ENCODE results near the gene TMEM218. TPM values are rescaled to one million over a fixed set of nuclear protein-coding genes. Genes with fewer than 3 reads are reported as not detected.

Gene TMEM218
- total and polyA plus RNA-seq, 2 donors (not counting 1 experiment from before 2014, with no cell fraction given), result 20.7 to 31.7 TPM

DNA sequence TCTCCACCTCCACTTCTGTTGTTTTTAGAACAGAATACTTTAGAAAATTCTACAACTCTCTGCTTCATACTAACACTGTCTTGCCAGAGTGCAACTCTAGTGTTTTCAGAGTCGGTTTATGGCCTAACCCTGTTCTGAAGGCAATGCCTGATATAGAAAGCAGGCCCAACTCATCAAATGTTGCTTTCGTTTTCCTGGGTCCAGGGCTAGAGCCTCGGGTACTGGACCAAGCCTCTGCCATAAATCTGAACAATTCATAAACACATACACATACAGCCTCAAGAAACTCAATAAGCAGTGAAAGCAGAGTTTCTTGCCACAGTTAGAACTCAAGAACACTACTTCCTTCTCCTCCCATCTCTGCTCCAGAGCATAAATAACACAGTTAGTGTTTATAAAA, 9.8 kb downstream of the TMEM218 start:
- intact Hi-C loops (cut with micrococcal nuclease), result no loop called here
- Histone ChIP-seq H4K20me1 (ENCODE audit: control insufficient read depth, insufficient read depth, low read length, poor library complexity, severe bottlenecking) (no peaks in the 10 kb centered on the region), H3K27me3 (replicated peaks in 1 of 4; ENCODE audit: control extremely low read depth in 1 of 4, control insufficient read depth in 3 of 4, insufficient read depth in 4 of 4, low read length in 3 of 4) (no peaks in the 10 kb centered on the region), H3K79me2 (ENCODE audit: control insufficient read depth, insufficient read depth, low read length) (peaks cover 35% of the 10 kb centered on the region), H2AFZ (ENCODE audit: insufficient read depth, low read depth, low read length, poor library complexity, severe bottlenecking) (no peak overlapping the region), H3K9ac (ENCODE audit: low read length) (no peak overlapping the region), H3K4me1 (ENCODE audit: control insufficient read depth in 2 of 2, insufficient read depth in 2 of 2, low read length in 2 of 2) (no peaks in the 10 kb centered on the region), H3K36me3 (replicated peaks in 1 of 2; ENCODE audit: control extremely low read depth in 1 of 2, control insufficient read depth in 1 of 2, extremely low read depth in 1 of 2, insufficient read depth in 2 of 2, low read length in 1 of 2) (peaks cover 17 to 40% of the 10 kb centered on the region in 2 experiments), H3K4me3 (ENCODE audit: control extremely low read depth in 1 of 5, extremely low read depth in 1 of 5, insufficient read depth in 1 of 5, low read depth in 2 of 5, low read length in 4 of 5) (no peak overlapping the region), H3K9me3 (ENCODE audit: control extremely low read depth in 1 of 3, control insufficient read depth in 2 of 3, insufficient read depth in 1 of 3, low read length in 2 of 3) (peaks cover 0 to 1% (median 0%) of the 10 kb centered on the region in 3 donors), H3K27ac (ENCODE audit: low read length in 2 of 2) (no peak overlapping the region), H3K4me2 (replicated peaks; ENCODE audit: low read depth, low read length, poor library complexity, severe bottlenecking) (no peak overlapping the region)
- TF ChIP-seq, protein P1, sequence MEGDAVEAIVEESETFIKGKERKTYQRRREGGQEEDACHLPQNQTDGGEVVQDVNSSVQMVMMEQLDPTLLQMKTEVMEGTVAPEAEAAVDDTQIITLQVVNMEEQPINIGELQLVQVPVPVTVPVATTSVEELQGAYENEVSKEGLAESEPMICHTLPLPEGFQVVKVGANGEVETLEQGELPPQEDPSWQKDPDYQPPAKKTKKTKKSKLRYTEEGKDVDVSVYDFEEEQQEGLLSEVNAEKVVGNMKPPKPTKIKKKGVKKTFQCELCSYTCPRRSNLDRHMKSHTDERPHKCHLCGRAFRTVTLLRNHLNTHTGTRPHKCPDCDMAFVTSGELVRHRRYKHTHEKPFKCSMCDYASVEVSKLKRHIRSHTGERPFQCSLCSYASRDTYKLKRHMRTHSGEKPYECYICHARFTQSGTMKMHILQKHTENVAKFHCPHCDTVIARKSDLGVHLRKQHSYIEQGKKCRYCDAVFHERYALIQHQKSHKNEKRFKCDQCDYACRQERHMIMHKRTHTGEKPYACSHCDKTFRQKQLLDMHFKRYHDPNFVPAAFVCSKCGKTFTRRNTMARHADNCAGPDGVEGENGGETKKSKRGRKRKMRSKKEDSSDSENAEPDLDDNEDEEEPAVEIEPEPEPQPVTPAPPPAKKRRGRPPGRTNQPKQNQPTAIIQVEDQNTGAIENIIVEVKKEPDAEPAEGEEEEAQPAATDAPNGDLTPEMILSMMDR (IDR thresholded peaks at IDR 0.05), result no peak
- no peak for TF ChIP-seq EZH2 (IDR thresholded peaks at IDR 0.05; ENCODE audit: borderline replicate concordance, insufficient read depth, low read depth, low read length, poor library complexity, severe bottlenecking)
- Mint-ChIP-seq H3K4me3 (no peak overlapping the region), H3K27ac (no peak overlapping the region), H3K27me3 (no peaks in the 10 kb centered on the region), H3K4me1 (no peaks in the 10 kb centered on the region), H3K9me3 (ENCODE audit: insufficient read depth) (no peaks in the 10 kb centered on the region)
- DNase-seq, result no peak
- ChIA-PET POLR2A (no interaction called here), CTCF (no interaction called here)
- WGBS (ENCODE audit: insufficient coverage), result 97% methylated on average over 3 of the region's 3 CpGs
- no peak for ATAC-seq (ENCODE audit: low read depth)

DNA sequence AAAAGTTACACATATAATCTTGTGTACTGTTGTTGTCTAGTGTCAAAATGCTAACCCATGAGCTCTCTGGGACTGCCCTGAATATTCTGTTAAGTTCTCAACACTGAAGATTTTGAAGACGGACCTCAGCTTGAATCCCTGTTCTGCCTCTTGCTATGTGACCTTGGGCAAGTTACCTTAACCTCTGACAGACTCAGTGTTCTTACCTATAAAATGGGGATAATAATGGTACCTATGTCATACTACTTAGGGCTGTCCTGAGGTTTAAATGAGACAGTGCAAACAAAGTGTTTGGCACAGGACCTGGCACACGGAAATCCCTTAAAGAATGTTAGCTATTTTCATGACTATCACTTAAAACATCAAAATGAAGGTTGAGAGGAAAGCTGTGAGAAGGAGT, 11.3 kb downstream of the TMEM218 start:
- POLR2A ChIA-PET, result no interaction called here
- WGBS (ENCODE audit: insufficient coverage), result 100% methylated on average over 1 of the region's 2 CpGs
- H3K36me3 ChIP-seq (replicated peaks in 1 of 2; ENCODE audit: control extremely low read depth in 1 of 2, control insufficient read depth in 1 of 2, extremely low read depth in 1 of 2, insufficient read depth in 2 of 2, low read length in 1 of 2), result peaks cover 17 to 40% of the 10 kb centered on the region in 2 experiments
- peaks cover 25% of the 10 kb centered on the region for H3K79me2 ChIP-seq (ENCODE audit: control insufficient read depth, insufficient read depth, low read length)
- H3K9ac ChIP-seq (ENCODE audit: low read length), result no peak overlapping the region
- H2AFZ ChIP-seq (ENCODE audit: insufficient read depth, low read depth, low read length, poor library complexity, severe bottlenecking), result no peak overlapping the region
- TF ChIP-seq, protein P1 (IDR thresholded peaks at IDR 0.05), result no peak
- TF ChIP-seq EZH2 (IDR thresholded peaks at IDR 0.05; ENCODE audit: borderline replicate concordance, insufficient read depth, low read depth, low read length, poor library complexity, severe bottlenecking), result no peak
- no peaks in the 10 kb centered on the region for H3K4me1 ChIP-seq (ENCODE audit: control insufficient read depth in 2 of 2, insufficient read depth in 2 of 2, low read length in 2 of 2)
- H3K4me2 ChIP-seq (replicated peaks; ENCODE audit: low read depth, low read length, poor library complexity, severe bottlenecking), result no peak overlapping the region
- CTCF ChIA-PET, result interaction anchor here (0.6 to 1.5 kb wide), 2 partner anchors 11 to 129 kb away, joined by 3 read pairs; no protein-coding TSS in a partner anchor
- H4K20me1 ChIP-seq (ENCODE audit: control insufficient read depth, insufficient read depth, low read length, poor library complexity, severe bottlenecking), result no peaks in the 10 kb centered on the region
- intact Hi-C loops (cut with micrococcal nuclease), result no loop called here
- Mint-ChIP-seq H3K27me3 (no peaks in the 10 kb centered on the region), H3K9me3 (ENCODE audit: insufficient read depth) (no peaks in the 10 kb centered on the region), H3K27ac (no peak overlapping the region), H3K4me3 (no peak overlapping the region), H3K4me1 (no peaks in the 10 kb centered on the region)
- H3K27ac ChIP-seq (ENCODE audit: low read length in 2 of 2), result no peak overlapping the region
- no peak overlapping the region for H3K4me3 ChIP-seq (ENCODE audit: control extremely low read depth in 1 of 5, extremely low read depth in 1 of 5, insufficient read depth in 1 of 5, low read depth in 2 of 5, low read length in 4 of 5)
- H3K27me3 ChIP-seq (replicated peaks in 1 of 4; ENCODE audit: control extremely low read depth in 1 of 4, control insufficient read depth in 3 of 4, insufficient read depth in 4 of 4, low read length in 3 of 4), result no peaks in the 10 kb centered on the region
- H3K9me3 ChIP-seq (ENCODE audit: control extremely low read depth in 1 of 3, control insufficient read depth in 2 of 3, insufficient read depth in 1 of 3, low read length in 2 of 3), result no peaks in the 10 kb centered on the region
- ATAC-seq (ENCODE audit: low read depth) (no peak), DNase-seq (no peak)

All from B cell (primary cell).